NCI-H1436 treated with DMSO at 0.1 percent for 48 hours (cell line): Measurements from ENCODE around the gene DHX29.

Experiments used
- DNase-seq: peaks from one replicate; lab custom pipeline; 2025; lab: John Stamatoyannopoulos, UW

DHX29 gene

DNA sequence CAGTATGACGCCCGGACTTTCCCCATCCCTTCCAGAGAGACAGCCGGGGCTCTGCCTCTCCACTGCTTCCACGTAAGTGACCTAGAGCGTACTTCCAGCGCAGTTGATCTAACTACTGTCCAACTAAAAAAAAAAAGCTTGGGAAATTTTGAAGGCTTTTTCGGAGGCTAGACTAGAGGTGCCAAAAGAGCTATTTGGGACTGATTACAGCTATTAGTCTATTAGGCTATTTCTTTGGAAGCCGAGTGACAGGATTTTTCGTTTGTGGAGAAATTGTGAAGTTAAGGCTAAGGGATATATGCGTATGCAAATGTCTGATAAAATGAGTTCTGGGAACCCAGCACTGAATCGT, 75.6 kb downstream of the DHX29 start:
- DNase-seq: no peak

DNA sequence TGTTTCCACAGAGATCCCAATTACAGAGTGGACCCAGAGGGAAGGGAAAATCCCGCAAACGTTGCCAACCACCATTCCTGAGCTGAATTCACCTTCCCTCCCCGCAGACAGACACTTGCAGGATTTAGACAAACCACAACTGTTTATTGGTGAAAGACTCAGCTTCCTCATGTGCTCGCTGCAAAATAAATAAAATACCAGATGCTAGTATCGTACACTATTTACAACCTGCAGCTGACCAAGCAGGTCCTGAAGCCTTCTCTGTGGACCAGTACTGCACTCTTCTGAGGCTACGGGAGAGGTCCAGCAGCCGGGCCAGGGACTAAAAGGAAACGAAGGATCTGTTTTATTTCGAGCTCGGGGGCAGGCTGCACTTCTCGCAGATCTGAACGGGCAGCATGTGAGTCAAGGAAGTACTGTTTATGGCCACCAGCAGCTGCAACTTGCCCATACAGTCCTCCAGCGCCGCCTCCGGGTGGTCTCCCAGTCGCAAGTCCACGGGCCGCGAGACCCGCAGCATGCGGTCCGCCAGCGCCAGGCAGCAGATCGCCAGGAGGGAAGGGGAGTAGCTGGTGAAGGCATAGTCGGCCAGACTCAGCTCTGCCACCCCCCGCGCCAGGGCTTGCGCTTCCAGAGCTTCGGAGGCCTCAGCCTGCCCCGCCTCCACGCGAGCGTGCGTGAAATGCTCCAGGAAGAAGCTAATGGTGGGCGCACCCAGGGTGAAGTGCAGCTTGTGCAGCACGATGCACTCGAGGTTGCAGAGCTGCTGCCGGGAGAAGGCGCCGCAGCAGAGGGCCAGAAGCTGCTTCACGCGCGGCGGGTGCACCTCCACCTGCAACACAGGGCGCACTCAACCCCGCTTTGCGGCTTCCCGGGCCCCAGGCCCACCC, 76.2 kb downstream of the DHX29 start:
- DNase-seq: no peak

DNA sequence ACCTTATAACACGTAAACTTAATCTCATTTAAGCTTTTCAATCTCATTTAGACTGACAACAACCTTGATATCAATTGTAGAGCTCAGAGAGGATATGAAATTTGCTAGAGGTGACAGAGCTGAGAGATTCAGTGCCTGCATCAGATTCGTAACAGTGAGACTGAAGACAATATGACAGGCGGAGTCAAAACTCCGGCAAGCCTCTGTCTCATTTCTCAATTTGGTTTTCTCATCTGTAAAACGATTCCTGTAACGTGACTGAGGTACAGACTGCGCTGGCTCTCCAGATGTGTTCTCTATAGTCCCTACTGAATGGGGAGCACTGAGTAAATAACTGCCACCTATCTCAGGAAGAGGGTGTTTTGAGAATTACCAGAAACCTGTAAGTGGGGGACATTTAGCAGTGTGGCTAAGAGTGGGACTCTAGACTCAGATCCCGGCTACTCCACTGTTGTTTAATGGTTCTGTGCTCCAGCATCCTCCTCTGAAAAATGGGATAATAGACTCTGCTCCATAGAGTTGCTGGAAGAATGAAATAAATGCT, 77.3 kb downstream of the DHX29 start:
- DNase-seq: no peak

DNA sequence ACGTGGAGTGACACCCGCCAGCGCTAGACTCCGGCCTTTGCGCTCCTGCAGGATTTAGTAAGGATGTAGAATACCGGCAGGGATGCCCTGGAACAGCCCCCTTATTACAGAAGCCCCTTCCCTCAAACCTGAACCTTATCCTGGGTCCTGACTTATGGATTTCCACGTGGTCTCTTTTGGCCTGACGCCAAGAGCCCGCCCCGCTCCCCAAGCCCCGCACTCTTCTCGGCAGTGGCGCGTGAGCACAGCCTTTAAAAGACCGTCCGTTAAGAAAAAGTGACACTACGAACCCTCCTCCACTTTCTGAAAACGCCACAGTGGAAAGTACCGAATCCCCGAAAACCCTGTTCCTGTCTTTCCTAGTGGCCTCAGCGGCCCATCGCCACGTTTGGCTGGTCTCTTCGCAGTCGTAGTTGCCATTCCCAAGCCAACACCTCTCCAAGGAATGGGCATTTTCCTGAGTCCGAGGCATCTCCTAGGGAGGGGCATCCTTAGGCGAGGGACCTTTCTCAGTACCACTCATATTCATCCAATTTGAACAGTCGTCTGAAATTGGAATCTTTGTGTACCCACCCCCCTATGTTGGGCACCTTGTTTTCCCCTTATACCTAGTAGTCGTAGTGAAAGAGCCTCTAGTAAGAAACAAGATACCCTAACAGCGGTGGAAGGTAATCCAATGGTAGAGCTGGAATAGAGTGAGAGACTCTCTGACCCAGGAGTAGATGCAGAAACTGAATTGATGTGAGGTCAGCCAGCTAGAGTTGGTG, 79.6 kb downstream of the DHX29 start:
- no peak for DNase-seq

DNA sequence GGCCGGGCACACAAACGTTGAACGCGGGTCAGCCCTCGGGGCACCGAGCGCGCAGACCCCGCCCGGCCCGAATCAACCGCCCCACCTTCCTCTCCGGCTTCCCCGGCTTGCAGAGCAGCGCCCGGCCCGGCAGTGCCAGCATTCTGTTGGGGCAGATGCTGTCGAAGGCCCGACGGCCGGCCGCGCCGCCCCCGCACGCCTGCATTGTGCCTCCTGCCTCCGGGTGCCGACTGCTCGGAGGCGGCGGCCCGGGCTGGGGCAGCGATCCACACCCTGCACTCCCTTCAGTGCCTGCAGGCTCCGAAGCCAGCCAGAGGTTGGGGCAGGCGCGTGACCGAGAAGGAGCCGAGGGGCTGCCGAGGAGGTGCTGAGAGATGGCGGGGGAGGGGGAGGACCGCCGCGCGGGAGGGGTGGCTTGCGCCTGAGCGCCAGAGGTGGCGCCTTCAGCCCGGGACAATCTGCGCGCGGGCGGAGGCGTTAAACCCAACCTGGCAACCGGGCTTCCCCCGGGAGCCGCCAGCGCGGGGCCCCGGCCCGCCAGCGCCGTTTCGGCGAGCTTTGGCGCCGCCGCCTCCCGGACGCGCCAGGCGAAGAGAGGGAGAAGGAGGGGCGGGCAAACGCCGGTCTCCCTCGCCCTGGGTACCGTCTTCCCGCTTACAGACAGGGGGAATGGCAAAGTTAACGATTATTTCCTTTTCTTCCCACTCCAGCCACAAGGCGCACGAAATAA, 80.4 kb downstream of the DHX29 start, which contains the start of gene MCIDAS:
Gene MCIDAS, minus strand, starts transcription at position 382 of the 730 bp plus-strand sequence. Its CDS starts 177 bp downstream, at position 205.
- peak; percentile 11 for DNase-seq

DNA sequence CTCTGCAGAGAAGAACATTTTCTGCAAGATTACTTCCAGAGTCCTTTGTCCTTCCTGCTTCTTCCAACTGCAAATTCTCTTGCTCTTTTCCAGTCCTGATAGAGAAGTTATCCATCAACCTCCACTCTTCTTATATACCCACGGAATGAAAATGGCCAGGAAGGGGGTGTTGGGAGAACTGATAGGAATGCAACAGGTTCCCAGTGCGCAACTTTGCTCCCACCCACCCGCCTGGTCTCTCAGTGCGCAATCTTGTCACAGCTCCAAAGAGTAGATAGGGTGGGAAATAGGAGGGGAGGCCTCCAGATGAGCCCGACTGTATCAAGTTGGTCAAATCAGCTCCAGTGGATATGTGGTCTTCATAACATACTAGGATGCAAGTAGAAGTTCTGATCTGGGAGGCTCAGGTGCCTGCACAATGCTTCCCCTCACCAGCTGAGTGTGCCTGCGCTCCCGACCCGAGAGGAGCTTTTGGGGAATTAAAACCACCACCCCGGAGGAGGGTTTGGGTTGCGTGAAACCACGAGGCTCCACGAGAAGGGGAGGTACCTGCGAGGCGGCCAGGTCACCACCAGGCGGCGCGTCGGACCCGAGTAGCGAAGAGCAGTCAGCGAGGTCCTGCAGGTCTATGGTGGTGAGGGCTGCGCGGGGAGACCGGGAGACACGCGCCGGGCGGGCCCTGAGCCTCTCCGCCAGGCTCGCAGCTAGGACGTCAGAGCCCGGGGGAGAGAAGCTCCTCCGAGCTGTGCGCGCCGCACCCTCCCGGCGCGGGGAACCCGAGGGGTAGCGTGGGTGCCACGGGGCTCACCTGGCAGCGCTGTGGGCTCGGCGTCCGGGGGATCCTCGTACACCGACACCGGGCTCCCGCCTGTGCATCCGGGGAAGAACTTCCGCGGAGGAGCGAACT, 81.2 kb downstream of the DHX29 start:
- DNase-seq: no peak

DNA sequence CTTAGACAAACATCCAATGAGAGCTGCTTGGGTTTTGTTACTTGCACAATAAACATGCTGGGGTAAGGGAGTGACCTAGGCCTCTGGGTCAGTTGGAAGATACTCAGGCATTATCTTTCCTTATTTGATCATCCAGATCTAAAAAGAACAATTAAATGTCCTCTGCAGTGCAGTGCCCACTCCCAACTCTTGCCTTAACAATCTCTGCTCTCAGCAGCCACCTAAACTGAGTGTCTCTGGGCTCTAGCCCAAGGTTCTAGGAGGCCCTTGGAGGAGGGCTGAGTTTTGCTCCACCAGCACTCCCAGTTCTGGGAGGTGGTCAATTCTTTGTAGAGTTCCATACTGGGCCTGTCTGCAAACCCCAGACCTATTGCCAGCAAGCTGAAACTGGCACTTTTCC, 82.1 kb downstream of the DHX29 start:
- DNase-seq: no peak

DNA sequence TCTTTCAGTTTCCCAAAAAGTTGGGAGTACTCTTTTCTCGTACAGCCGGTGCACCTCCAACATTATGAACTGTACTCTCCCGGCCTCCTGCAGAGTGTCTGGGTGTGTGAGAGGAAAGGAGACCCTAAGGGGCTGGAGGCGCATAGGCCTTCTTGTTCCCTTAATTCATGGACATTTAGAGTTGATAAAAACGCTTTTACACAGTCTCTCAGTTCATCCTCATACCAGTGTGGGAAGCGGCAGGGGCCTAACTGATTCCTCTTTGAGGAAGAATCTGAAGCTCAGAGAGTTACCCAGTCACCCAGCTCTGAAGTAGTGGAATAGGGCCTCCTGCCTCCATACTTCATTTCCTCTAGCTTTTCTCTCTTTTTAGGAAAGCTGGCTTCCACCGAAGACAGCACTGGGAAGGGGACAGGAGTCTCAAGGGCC, 83.7 kb downstream of the DHX29 start:
- DNase-seq: no peak

DNA sequence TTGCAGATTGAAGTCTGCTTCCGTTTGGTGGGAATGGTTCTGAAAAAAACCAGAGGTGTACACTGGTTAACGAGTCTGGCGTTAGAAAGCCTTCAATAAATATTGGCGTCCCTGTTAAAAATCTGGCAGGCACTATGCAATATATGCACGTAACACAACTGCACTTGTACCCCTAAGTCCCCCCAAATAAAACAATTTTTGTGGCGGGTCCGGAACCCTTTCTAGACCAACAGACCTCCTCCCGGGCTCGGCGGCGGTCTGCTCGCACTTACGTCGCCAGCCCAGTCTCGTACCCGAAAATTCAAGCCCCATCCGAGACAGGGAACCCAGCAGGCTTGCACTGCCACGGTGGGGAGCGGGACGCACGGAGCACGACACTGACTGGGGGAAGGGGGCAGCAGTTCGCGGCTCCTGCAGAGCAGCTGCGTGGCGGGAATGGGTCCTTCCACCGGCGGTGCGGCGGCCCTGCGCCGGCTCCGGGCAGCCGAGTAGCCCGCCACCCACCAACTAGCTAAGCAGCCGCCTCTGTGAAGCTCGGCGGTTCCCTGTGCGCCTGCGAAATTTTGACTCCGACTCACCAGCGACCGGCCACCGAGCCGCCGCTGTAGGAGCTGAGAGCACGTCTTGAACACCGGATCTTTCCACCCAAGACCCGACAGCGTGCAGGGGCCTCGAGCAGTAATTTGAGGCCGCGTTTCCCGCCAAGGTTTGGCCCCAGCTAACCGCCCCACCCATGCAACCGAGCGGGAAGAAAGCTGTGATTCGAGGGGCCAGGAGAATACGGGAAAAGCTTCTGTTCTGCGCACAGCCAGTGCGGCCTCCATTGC, 84.3 kb downstream of the DHX29 start:
- DNase-seq: no peak

DNA sequence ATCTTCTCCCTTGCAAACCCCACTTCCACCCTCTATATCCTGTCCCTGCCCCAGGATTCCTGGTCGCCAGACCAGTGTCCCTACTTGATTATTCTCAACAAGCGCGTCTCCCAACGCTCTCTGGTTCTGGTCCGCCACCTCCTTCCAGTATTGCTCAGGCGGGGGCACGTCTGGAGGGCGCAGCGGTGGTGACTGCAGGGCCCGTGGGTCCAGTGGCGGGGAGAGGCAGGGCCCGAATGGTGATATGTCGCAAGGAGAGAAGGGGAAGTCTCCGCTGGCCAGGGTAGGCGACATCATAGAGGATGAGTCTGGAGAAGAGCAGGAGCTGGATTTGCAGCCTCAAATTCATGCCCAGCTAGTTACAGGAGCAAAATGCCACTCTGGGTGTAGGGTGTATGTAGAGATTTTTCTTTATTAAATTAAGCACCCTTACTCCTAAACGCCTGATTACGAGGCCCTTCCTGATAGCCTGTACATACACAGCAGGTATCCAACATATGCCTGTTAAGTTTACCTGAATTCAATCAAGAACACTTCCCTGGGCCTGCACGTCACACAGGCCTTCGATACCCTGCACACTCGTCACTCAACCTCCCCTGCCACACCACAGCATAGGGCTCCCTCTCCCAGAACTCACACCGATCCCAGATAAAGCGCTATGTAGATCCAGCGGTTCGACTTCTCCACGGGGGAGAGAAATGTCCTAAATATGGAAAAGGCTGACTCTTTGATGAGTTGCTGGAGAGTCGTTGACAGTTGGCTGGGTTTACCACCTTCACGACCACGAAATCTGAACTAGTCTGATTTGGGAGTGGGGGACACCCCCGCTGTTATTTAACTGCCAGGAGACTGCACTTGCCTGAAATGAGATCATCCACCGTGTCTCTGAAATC, 85.2 kb downstream of the DHX29 start:
- no peak for DNase-seq

DNA sequence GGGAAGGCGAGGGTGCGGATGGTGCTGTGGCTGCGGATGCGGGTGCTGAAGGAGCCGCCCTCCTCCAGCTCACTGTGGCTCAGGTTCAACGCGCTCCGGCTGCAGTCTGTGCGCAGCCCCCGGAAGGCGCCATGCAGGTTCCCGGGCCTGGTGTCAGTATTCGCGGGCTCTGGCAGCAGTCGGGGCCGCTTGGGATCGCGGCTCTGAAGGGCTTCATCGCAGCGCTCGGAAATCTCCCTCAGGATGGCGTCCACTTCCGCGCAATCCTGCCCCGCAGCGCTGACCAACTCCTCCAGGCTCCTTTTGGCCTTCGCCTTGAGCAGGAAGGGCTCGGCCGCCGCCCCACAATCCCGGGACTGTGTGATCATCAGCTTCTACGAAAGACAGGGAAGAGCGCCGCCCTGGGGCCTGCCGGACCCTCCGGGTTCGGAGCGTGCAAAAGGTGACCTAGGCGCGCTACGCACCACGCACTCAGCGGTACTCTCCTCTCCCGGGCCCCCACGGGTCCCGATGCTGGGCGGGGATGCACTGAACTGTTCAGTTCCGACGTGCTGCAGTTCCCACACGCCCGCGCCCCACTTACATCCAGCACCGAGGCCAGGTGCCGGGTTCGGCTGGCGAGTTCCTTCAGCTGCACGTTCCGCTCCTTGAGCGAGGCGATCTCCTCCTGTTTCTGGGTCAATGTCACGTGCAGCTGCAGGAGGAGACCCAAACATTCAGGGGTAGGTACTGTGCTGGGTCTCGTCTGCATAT, 86.9 kb downstream of the DHX29 start:
- DNase-seq: no peak

DNA sequence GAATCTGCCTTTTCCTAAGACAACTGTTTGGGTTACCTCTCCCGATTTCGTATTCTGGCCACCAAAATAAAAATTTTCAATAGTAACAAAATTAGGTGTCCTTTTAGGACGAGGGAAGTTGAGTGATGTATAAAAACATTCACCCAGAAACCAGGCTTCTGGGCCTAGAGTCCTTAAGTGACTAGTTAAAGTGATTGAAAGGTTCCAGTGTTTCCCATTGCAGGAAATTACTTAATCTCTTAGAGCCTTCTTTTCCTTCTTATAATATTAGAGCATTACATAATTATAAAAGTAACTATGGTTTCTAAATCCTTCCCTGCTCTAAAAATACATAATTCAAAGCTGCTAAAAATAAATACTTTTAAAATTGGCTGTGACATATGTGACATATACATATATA, 87.7 kb downstream of the DHX29 start:
- no peak for DNase-seq

DNA sequence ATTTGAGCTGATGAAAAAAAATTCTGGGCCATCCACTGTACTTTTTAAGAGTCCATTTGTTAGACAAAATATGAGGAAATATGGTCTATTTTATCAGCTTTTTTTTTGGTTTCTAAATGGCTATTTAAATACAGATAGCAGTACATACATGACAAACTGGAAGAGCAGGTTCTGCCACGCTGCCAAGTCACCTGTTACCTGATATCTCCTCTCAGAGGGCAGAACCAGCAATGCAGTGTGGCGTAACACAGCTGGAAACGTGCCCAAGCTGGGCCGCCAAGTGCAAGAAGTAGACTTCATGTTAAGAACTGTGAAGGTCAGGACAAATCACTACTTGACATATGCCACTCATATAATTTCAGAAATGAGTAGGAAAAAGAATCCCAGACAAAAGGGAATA, 88.5 kb downstream of the DHX29 start:
- no peak for DNase-seq

DNA sequence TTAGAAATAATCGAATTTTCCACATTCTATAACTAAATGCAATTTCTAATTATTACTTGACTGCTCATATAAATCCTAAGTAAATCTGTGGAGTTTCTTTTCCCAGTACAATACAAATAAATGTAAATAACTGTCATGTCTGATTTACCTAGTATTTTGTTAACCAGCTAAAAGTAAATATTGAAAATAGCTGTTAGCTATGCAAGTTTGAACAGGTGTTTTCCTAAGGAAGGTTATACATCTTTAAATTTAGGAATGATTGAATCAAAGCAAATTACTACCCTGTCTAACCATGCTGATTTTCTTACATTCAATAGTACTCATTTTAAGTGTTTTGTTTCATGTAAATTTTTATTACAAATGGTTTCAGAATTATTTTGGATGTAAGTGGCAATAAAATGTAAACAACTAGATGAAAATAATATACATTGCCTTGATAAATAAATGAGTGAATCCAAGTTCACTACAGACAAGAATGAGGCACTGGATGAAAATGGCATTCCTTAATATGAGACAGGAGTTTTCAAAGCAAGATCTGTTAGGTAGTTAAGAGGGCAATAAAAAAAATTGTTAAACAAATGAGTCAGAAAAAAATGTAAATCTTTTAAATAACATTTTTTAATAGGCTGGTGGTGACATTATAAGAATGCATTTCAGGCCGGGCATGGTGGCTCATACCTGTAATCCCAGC, 96.2 kb downstream of the DHX29 start:
- DNase-seq: no peak
